IMR-90 (cell line): ENCODE measurements around the gene NPIPB6. TPM values are rescaled to one million over a fixed set of nuclear protein-coding genes. Genes with fewer than 3 reads are reported as not detected.

Experiments used
- ATAC-seq: fragments of 200-7000 bp; cut with Tn5 transposase; 2 replicates; pipeline ENCODE4 v1.9.1; 2020; ENCODE audit warnings: low read depth, mild to moderate bottlenecking, moderate library complexity
- BruUV-seq: library from RNA; stranded (reverse); fragments of 400-500 nt; replicated peaks from 2 replicates; lab custom pipeline; 2021; lab: Mats Ljungman, UMichigan
- CTCF ChIA-PET: fragments of 300-600 bp; formaldehyde crosslinking; extraction: SDS; loops from one replicate; lab custom pipeline; 2021; ENCODE audit warnings: antibody characterized with exemption; lab: Yijun Ruan, JAX
- POLR2A ChIA-PET: fragments of 300-600 bp; sonication (Branson Sonifier 250); formaldehyde crosslinking; loops from one replicate; lab custom pipeline; 2022; ENCODE audit warnings: antibody characterized with exemption; ENCODE audit not compliant: unreplicated experiment; lab: Charles Lee
- DNase-seq: peaks from one replicate; pipeline ENCODE4 v3.0.0; 2013
- H2AFZ ChIP-seq: replicated peaks from 2 replicates; pipeline ENCODE3; 2013; ENCODE audit warnings: low read length, mild to moderate bottlenecking; ENCODE audit not compliant: poor library complexity
- H2AK5ac ChIP-seq: 2 replicates; pipeline ENCODE4 v1.6.1; 2013; ENCODE audit warnings: low read depth, low read length, inconsistent platforms
- H2AK9ac ChIP-seq: replicated peaks from 2 replicates; pipeline ENCODE3; 2013; ENCODE audit warnings: mild to moderate bottlenecking, low read depth, low read length, moderate library complexity; ENCODE audit not compliant: poor library complexity
- H2BK120ac ChIP-seq: 2 replicates; pipeline ENCODE4 v1.6.1; 2013; ENCODE audit warnings: low read depth, low read length, inconsistent platforms
- H2BK15ac ChIP-seq: 3 replicates; pipeline ENCODE4 v1.6.1; 2013; ENCODE audit warnings: low read depth, low read length, inconsistent platforms
- H2BK20ac ChIP-seq: 2 replicates; pipeline ENCODE4 v1.6.1; 2013; ENCODE audit warnings: low read depth, mild to moderate bottlenecking, inconsistent platforms, low read length, moderate library complexity
- H2BK5ac ChIP-seq: 2 replicates; pipeline ENCODE4 v1.6.1; 2013; ENCODE audit warnings: mild to moderate bottlenecking, low read depth, low read length, inconsistent platforms; ENCODE audit not compliant: poor library complexity, severe bottlenecking
- H3K14ac ChIP-seq: replicated peaks from 2 replicates; pipeline ENCODE4 v1.6.1; 2013; ENCODE audit warnings: low read depth, low read length, inconsistent platforms
- H3K18ac ChIP-seq: 2 replicates; pipeline ENCODE4 v1.6.1; 2013; ENCODE audit warnings: low read depth, low read length, control low read depth
- H3K23ac ChIP-seq: 2 replicates; pipeline ENCODE4 v1.6.1; 2013; ENCODE audit warnings: low read depth, low read length, inconsistent platforms
- H3K27ac ChIP-seq: 2 replicates; pipeline ENCODE4 v1.5.1; 2013; ENCODE audit warnings: mild to moderate bottlenecking, control low read depth, low read length; ENCODE audit not compliant: insufficient read depth
- H3K27me3 ChIP-seq: 2 replicates; pipeline ENCODE4 v1.6.1; 2013; ENCODE audit warnings: low read length; ENCODE audit not compliant: control insufficient read depth, insufficient read depth
- H3K36me3 ChIP-seq: 2 replicates; pipeline ENCODE4 v1.6.1; 2013; ENCODE audit warnings: low read length, mixed read lengths; ENCODE audit not compliant: control insufficient read depth, insufficient read depth
- H3K4ac ChIP-seq: 2 replicates; pipeline ENCODE4 v1.6.1; 2013; ENCODE audit warnings: low read depth, low read length, inconsistent platforms
- H3K4me1 ChIP-seq: 2 replicates; pipeline ENCODE4 v1.6.1; 2013; ENCODE audit warnings: low read length, mixed read lengths; ENCODE audit not compliant: control insufficient read depth, insufficient read depth
- H3K4me2 ChIP-seq: 2 replicates; pipeline ENCODE4 v1.6.1; 2013; ENCODE audit warnings: low read depth, mild to moderate bottlenecking, control low read depth, low read length, moderate library complexity
- H3K4me3 ChIP-seq: 2 replicates; pipeline ENCODE4 v1.5.1; 2013; ENCODE audit warnings: low read depth, mild to moderate bottlenecking, control low read depth, low read length, moderate library complexity; ENCODE audit not compliant: insufficient read depth
- H3K56ac ChIP-seq: 2 replicates; pipeline ENCODE4 v1.6.1; 2013; ENCODE audit warnings: low read length, inconsistent platforms; ENCODE audit not compliant: insufficient read depth; ENCODE audit errors: extremely low read depth
- H3K79me1 ChIP-seq, 2 experiments: 2 replicates each; pipeline ENCODE4 v1.6.1; 2013; ENCODE audit warnings: low read length in 2 of 2, inconsistent platforms in 1 of 2, low read depth in 1 of 2
- H3K9ac ChIP-seq: 2 replicates; pipeline ENCODE4 v1.6.1; 2013; ENCODE audit warnings: low read depth, low read length, control low read depth
- H3K9me1 ChIP-seq: 2 replicates; pipeline ENCODE4 v1.6.1; 2013; ENCODE audit warnings: low read length, inconsistent platforms; ENCODE audit not compliant: insufficient read depth
- H3K9me3 ChIP-seq: 2 replicates; pipeline ENCODE4 v1.6.1; 2013; ENCODE audit warnings: low read length; ENCODE audit not compliant: control insufficient read depth, insufficient read depth
- H4K20me1 ChIP-seq: 2 replicates; pipeline ENCODE4 v1.6.1; 2013; ENCODE audit warnings: low read length, inconsistent platforms; ENCODE audit not compliant: insufficient read depth
- H4K5ac ChIP-seq: 2 replicates; pipeline ENCODE4 v1.6.1; 2013; ENCODE audit warnings: mild to moderate bottlenecking, low read depth, low read length, control low read depth
- H4K8ac ChIP-seq, 2 experiments: 2 replicates each; pipeline ENCODE4 v1.6.1; 2013; ENCODE audit warnings: low read depth in 2 of 2, low read length in 2 of 2, control low read depth in 1 of 2, inconsistent platforms in 1 of 2
- H4K91ac ChIP-seq: 2 replicates; pipeline ENCODE4 v1.6.1; 2013; ENCODE audit warnings: low read depth, low read length, inconsistent platforms; ENCODE audit not compliant: insufficient read depth
- CHD1 ChIP-seq: IDR thresholded peaks from 2 replicates; pipeline ENCODE4 v1.6.1; 2012; ENCODE audit warnings: low read depth, low read length, improper control_type of control experiment
- RAD21 ChIP-seq: IDR thresholded peaks from 2 replicates; pipeline ENCODE4 v1.6.1; 2012; ENCODE audit warnings: low read length, improper control_type of control experiment
- WGBS, 2 experiments: methylation state at CpG; one replicate each; pipeline versions ENCODE4 v1.1.5 to v1.1.7; 2013; ENCODE audit warnings: missing lambda C conversion rate in 2 of 2; ENCODE audit not compliant: insufficient read length in 1 of 2; ENCODE audit errors: extremely low coverage in 2 of 2; 5-methylcytosine and 5-hydroxymethylcytosine counted together
- dilution Hi-C: fragments of 300-500 bp; cut with HindIII; formaldehyde crosslinking; loops from one replicate; pipeline ENCODE4 v1.14.3; 2018; ENCODE audit warnings: low sequenced_read_pairs; ENCODE audit not compliant: unreplicated experiment
- in situ Hi-C: fragments of 300-500 bp; cut with MboI; formaldehyde crosslinking; loops from 3 replicates; pipeline ENCODE4 v1.14.3; 2019; ENCODE audit warnings: low sequenced_read_pairs, inconsistent platforms, mixed read lengths
- intact Hi-C: fragments of 100-400 bp; cut with micrococcal nuclease; formaldehyde crosslinking; loops from 2 replicates; pipeline ENCODE4 v1.10.0; 2022
- polyA plus RNA-seq, 3 experiments: library from polyadenylated mRNA; depleted of rRNA; stranded (reverse); fragments of >200 nt; gene quantifications; 2 replicates each; pipeline ENCODE4 v1.2.3, GENCODE V29; 2012; ENCODE audit warnings: low replicate concordance in 1 of 3
- total RNA-seq: library from RNA; depleted of rRNA; stranded (reverse); fragments of >200 nt; gene quantifications from 2 replicates; pipeline ENCODE4 v1.2.3, GENCODE V29; 2012
- TF ChIP-seq, protein P1 (sequence below): fragments of 150-350 bp; IDR thresholded peaks from 2 replicates; pipeline ENCODE4 v1.6.1; 2016; ENCODE audit warnings: low read depth, mild to moderate bottlenecking, low read length, moderate library complexity, borderline replicate concordance

NPIPB6 gene
- total and polyA plus RNA-seq, 2 of the 4 experiments (the other 2 are of a cell fraction): 0.18 to 0.19 TPM

DNA sequence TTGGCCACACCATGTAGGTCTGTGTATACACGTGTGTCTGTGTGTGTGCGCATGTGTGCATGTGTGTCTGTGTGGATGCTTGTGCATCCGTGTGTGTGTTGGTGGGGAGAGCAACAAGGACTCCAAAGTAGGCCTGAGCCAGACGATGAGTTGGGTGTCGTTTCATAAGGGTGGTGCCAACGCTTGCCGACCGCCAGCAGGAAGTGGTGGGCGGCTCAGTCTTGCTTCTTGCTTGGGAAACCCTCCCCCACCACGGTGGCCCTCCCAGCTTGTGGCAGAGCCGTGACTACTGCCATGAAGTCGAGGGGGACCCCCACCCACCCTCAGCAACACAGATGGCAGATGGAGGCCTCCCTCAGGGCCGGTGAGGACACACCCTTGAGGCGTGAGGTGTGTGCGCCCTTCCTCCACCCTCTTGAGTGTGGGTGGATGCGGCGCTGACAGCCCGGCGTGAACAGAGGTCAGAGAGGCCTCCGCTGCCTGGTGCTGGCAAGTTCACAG, 53.4 kb downstream of the NPIPB6 start:
- H3K4ac ChIP-seq: no peak overlapping the region
- no peak overlapping the region for H2AK9ac ChIP-seq
- H2AK5ac ChIP-seq: no peak overlapping the region
- H2BK15ac ChIP-seq: no peak overlapping the region
- H2BK120ac ChIP-seq: no peak overlapping the region
- TF ChIP-seq, protein P1, sequence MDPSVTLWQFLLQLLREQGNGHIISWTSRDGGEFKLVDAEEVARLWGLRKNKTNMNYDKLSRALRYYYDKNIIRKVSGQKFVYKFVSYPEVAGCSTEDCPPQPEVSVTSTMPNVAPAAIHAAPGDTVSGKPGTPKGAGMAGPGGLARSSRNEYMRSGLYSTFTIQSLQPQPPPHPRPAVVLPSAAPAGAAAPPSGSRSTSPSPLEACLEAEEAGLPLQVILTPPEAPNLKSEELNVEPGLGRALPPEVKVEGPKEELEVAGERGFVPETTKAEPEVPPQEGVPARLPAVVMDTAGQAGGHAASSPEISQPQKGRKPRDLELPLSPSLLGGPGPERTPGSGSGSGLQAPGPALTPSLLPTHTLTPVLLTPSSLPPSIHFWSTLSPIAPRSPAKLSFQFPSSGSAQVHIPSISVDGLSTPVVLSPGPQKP: no peak
- TF ChIP-seq CHD1 (no peak), RAD21 (no peak)
- no peaks in the 10 kb centered on the region for H4K20me1 ChIP-seq
- H2BK20ac ChIP-seq: no peak overlapping the region
- no peaks in the 10 kb centered on the region for H3K4me1 ChIP-seq
- ChIA-PET CTCF (no interaction called here), POLR2A (no interaction called here)
- no peak overlapping the region for H3K56ac ChIP-seq
- WGBS, 2 experiments: 26% methylated on average over 3 of the region's 20 CpGs; no CpG with 5 or more reads in 1 of the 2 experiments
- H3K23ac ChIP-seq: no peak overlapping the region
- H3K9ac ChIP-seq: no peak overlapping the region
- no peak overlapping the region for H4K5ac ChIP-seq
- H3K9me3 ChIP-seq: no peaks in the 10 kb centered on the region
- H3K79me1 ChIP-seq: no peaks in the 10 kb centered on the region
- H3K4me2 ChIP-seq: no peak overlapping the region
- H3K27ac ChIP-seq: no peak overlapping the region
- no TSS peak for BruUV-seq
- no peak overlapping the region for H3K18ac ChIP-seq
- dilution Hi-C loops: no loop called here
- no peak overlapping the region for H4K8ac ChIP-seq
- no peaks in the 10 kb centered on the region for H3K9me1 ChIP-seq
- no peak overlapping the region for H2BK5ac ChIP-seq
- no peak overlapping the region for H3K14ac ChIP-seq
- H3K27me3 ChIP-seq: peaks cover 6% of the 10 kb centered on the region
- ATAC-seq (no peak), DNase-seq (no peak)
- H2AFZ ChIP-seq: no peak overlapping the region
- in situ Hi-C loops: loop anchor here (5.0 to 10.0 kb wide), 2 partner anchors 33 to 55 kb away; no protein-coding TSS in a partner anchor
- H3K4me3 ChIP-seq: no peak overlapping the region
- intact Hi-C loops: loop anchor here (10.0 kb wide), 1 partner anchor 165 kb away; no protein-coding TSS in a partner anchor
- H3K36me3 ChIP-seq: no peaks in the 10 kb centered on the region
- no peak overlapping the region for H4K91ac ChIP-seq
